ENCODE measurements around the gene SEBOX.

- TF ChIP-seq, protein P1, sequence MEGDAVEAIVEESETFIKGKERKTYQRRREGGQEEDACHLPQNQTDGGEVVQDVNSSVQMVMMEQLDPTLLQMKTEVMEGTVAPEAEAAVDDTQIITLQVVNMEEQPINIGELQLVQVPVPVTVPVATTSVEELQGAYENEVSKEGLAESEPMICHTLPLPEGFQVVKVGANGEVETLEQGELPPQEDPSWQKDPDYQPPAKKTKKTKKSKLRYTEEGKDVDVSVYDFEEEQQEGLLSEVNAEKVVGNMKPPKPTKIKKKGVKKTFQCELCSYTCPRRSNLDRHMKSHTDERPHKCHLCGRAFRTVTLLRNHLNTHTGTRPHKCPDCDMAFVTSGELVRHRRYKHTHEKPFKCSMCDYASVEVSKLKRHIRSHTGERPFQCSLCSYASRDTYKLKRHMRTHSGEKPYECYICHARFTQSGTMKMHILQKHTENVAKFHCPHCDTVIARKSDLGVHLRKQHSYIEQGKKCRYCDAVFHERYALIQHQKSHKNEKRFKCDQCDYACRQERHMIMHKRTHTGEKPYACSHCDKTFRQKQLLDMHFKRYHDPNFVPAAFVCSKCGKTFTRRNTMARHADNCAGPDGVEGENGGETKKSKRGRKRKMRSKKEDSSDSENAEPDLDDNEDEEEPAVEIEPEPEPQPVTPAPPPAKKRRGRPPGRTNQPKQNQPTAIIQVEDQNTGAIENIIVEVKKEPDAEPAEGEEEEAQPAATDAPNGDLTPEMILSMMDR (IDR thresholded peaks at IDR 0.05; ENCODE audit: low read length): 0 out of 2 replicates have a peak, but pooled peaks have one; percentile 4
- TF ChIP-seq EZH2 (optimal IDR thresholded peaks at IDR 0.05; ENCODE audit: low read depth, low read length): no peak
These were observed 16.3 kb upstream of the SEBOX start for GRCh38 chr17:28381141-28381825.
